RWPE1 (cell line): ENCODE measurements around the gene PHAX.

Source experiments
- CTCF ChIA-PET: fragments of 350-600 bp; sonication (Branson Sonifier 250); formaldehyde crosslinking; extraction: SDS; loops from one replicate; lab custom pipeline; 2021; lab: Yijun Ruan, JAX
- POLR2A ChIA-PET: fragments of 400-600 bp; formaldehyde crosslinking; extraction: SDS; loops from one replicate; lab custom pipeline; 2020; ENCODE audit warnings: antibody characterized with exemption; ENCODE audit not compliant: low non-redundant PET; lab: Yijun Ruan, JAX
- DNase-seq: peaks from one replicate; pipeline ENCODE4 v3.0.0; 2012; ENCODE audit warnings: low spot score
- H3K27ac ChIP-seq: fragments of 450-650 bp; 2 replicates; pipeline ENCODE4 v1.5.1; 2017
- TF ChIP-seq, protein P1 (sequence below): fragments of 450-650 bp; conservative IDR thresholded peaks from 2 replicates; pipeline ENCODE4 v1.5.1; 2017; ENCODE audit warnings: low read depth, mild to moderate bottlenecking

Gene PHAX

DNA sequence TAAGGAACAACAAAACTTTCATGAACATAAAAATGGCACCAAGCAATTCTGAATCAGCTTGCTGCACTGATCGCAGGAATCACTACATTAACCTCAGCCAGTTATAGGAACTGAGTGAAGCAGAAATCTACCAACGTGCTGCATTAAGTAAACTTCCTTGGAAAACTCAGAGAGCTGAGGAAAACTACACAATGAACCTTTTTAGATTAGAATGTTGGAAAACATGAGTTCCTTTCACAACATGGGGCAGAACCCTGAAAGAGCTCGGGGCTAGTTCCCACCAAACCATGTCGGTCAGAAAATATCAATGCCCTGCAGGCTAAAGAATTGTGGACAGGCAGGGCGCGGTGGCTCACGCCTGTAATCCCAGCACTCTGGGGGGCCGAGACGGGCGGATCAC lies 25.1 kb upstream of the PHAX start:
- DNase-seq, result no peak
- H3K27ac ChIP-seq, result no peak overlapping the region
- POLR2A ChIA-PET, result no interaction called here
- TF ChIP-seq, protein P1, sequence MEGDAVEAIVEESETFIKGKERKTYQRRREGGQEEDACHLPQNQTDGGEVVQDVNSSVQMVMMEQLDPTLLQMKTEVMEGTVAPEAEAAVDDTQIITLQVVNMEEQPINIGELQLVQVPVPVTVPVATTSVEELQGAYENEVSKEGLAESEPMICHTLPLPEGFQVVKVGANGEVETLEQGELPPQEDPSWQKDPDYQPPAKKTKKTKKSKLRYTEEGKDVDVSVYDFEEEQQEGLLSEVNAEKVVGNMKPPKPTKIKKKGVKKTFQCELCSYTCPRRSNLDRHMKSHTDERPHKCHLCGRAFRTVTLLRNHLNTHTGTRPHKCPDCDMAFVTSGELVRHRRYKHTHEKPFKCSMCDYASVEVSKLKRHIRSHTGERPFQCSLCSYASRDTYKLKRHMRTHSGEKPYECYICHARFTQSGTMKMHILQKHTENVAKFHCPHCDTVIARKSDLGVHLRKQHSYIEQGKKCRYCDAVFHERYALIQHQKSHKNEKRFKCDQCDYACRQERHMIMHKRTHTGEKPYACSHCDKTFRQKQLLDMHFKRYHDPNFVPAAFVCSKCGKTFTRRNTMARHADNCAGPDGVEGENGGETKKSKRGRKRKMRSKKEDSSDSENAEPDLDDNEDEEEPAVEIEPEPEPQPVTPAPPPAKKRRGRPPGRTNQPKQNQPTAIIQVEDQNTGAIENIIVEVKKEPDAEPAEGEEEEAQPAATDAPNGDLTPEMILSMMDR, result no peak
- CTCF ChIA-PET, result no interaction called here

DNA sequence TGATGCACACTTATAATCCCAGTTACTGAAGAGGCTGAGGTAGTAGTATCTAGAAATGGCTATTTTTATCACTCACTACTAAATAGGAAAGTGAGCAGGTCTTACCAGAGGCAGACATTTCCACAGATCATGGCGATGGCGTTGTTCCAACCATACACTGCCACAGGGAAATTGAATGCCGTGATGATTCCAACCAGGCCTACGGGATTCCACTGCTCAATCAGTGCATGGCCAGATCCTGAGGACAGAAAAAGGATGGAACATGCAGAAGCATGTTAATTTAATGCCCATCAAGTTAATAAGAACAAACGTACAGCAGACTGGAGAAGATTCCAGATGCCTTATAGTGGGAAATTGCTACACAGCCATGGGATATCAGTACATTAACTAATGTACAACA lies 23.8 kb upstream of the PHAX start:
- no peak overlapping the region for H3K27ac ChIP-seq
- CTCF ChIA-PET, result no interaction called here
- TF ChIP-seq, protein P1, result no peak
- no peak for DNase-seq
- POLR2A ChIA-PET, result no interaction called here

DNA sequence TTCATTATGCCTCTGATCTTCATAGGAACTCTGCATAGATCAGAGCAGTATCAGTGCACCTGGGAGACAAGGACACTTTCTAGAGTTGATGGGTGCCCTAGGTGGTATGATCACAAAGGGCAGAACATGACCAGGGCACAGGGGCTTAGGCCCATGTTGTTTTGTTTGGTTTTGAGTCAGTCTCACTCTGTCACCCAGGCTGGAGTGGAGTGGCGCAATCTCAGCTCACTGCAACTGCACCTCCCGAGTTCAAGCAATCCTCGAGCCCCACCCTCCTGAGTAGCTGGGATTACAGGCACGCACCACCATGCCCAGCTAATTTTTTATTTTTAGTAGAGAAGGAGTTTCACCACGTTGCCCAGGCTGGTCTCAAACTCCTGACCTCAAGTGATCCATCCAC lies 23.3 kb upstream of the PHAX start:
- DNase-seq, result no peak
- H3K27ac ChIP-seq, result no peak overlapping the region
- ChIA-PET POLR2A (no interaction called here), CTCF (no interaction called here)
- TF ChIP-seq, protein P1, result no peak

DNA sequence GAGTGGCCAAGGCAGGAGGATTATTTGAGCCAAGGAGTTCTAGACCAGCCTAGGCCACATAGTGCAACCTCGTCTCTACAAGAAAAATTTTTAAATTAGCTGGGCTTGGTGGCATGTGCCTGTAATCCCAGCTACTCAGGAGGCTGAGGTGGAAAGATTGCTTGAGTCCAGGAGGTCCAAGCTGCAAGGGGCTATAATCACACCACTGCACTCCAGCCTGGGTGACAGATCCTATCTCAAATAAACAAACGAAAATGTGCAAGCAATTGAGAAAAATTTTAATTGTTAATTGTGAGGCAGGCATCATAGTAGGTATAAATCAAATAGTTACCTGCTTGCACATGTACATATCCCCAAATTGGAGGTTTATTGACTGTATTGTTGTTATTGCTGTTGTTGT lies 21.0 kb upstream of the PHAX start:
- no peak for DNase-seq
- ChIA-PET POLR2A (no interaction called here), CTCF (no interaction called here)
- TF ChIP-seq, protein P1, result no peak
- H3K27ac ChIP-seq, result no peak overlapping the region

DNA sequence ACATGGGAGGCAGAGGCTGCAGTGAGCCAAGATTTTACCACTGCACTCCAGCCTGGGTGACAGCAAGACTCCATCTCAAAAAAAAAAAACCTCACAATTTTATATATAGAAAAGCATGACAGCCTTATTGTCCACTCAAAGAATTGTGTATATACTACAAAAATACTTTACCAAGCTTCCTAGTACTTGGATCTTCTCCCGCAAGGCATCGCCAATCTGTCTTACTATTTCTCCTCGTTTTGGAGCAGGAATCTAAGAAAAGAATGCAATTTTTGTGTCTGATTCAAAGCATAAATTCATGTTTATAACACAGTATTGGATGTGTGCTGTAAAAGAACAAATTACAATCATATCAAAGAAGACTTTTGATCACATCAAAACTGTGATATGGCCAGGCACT lies 17.0 kb upstream of the PHAX start:
- ChIA-PET CTCF (interaction anchor here (0.7 kb wide), 1 partner anchor 439 kb away, joined by 7 read pairs; no protein-coding TSS in a partner anchor), POLR2A (no interaction called here)
- no peak for DNase-seq
- H3K27ac ChIP-seq, result no peak overlapping the region
- TF ChIP-seq, protein P1, result no peak

DNA sequence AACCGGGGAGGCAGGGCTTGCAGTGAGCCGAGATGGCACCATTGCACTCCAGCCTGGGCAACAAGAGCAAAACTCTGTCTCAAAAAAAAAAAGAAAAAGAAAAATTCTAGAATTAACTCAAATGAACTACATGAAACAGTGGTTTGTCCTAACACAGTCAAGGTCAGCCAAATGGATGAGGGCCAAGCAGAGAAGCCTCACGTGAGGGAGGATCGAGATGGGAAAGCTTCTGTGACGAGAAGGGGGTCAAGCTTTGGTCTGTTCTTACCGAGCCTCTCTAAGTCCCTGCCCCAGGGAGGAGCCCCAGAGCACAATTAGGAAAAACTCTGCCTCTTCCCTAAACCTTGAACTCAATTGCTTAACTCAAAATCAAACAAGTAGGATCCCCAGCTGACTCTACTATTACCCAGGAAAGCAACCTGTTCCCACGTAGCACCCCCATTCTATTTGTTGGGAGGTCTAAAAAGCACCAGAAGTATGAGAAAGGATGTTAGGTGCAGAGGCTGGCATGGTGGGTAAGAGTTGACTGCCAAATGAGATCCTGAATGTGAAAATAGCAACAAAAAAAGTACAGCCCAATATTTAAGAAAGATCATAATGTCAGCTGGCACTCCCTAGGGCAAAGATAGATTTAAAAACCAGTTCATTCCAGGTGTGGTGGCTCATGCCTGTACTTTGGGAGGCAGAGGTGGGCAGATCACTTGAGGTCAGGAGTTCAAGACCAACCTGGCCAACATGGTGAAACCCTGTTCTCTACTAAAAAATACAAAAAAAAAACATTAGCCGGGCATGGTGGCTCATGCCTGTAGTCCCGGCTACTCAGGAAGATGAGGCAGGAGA lies 13.0 kb upstream of the PHAX start:
- H3K27ac ChIP-seq, result no peak overlapping the region
- TF ChIP-seq, protein P1, result no peak
- no peak for DNase-seq
- CTCF ChIA-PET, result interaction anchor here (0.9 kb wide), 1 partner anchor 13 kb away, joined by 3 read pairs; the partner anchor contains the start of gene PHAX
- POLR2A ChIA-PET, result no interaction called here
